ENCODE data around the gene SSTR3.

The SSTR3 gene

GRCh38 chr22:37167981-37168647, 44.2 kb downstream of the SSTR3 start:
- Histone ChIP-seq H3K4me2 (peak overlapping the region; percentile 72), H3K4me3 (no peak overlapping the region), H3K9ac (0 out of 2 replicates have a peak overlapping the region, but pooled peaks have one; percentile 32), H4K20me1 (no peaks in the 10 kb centered on the region), H3K27ac (no peak overlapping the region), H3K4me1 (peaks cover 55% of the 10 kb centered on the region), H3K36me3 (no peaks in the 10 kb centered on the region), H3K9me3 (peaks cover 13% of the 10 kb centered on the region), H3K27me3 (no peaks in the 10 kb centered on the region)
- TF ChIP-seq Cebpa-rat (IDR thresholded peaks at IDR 0.05): no peak

- Histone ChIP-seq H3K27me3 (no peaks in the 10 kb centered on the region), H3K9me3 (peaks cover 13% of the 10 kb centered on the region), H3K4me2 (peak overlapping the region; percentile 72), H3K9ac (0 out of 2 replicates have a peak overlapping the region, but pooled peaks have one; percentile 15), H4K20me1 (no peaks in the 10 kb centered on the region), H3K27ac (no peak overlapping the region), H3K4me3 (no peak overlapping the region), H3K36me3 (no peaks in the 10 kb centered on the region), H3K4me1 (peaks cover 62% of the 10 kb centered on the region)
- no peak for TF ChIP-seq Cebpa-rat (IDR thresholded peaks at IDR 0.05)
Observed at GRCh38 chr22:37167176-37167980, 44.9 kb downstream of the SSTR3 start.

GRCh38 chr22:37166675-37167066, 45.6 kb downstream of the SSTR3 start:
- H3K27me3 ChIP-seq: no peaks in the 10 kb centered on the region
- no peaks in the 10 kb centered on the region for H4K20me1 ChIP-seq
- H3K4me1 ChIP-seq: peaks cover 66% of the 10 kb centered on the region
- TF ChIP-seq Cebpa-rat (IDR thresholded peaks at IDR 0.05): no peak
- H3K36me3 ChIP-seq: no peaks in the 10 kb centered on the region
- H3K4me2 ChIP-seq: peak overlapping the region; percentile 53
- peaks cover 16% of the 10 kb centered on the region for H3K9me3 ChIP-seq
- no peak overlapping the region for H3K4me3 ChIP-seq
- H3K9ac ChIP-seq: no peak overlapping the region
- H3K27ac ChIP-seq: no peak overlapping the region

GRCh38 chr22:37165940-37166674, 46.2 kb downstream of the SSTR3 start:
- Histone ChIP-seq H3K36me3 (no peaks in the 10 kb centered on the region), H3K4me2 (peak overlapping the region; percentile 53; the same call in 1 of the 2 replicates), H3K27ac (no peak overlapping the region), H3K4me1 (peaks cover 66% of the 10 kb centered on the region), H3K27me3 (no peaks in the 10 kb centered on the region), H3K4me3 (no peak overlapping the region), H4K20me1 (no peaks in the 10 kb centered on the region), H3K9ac (0 out of 2 replicates have a peak overlapping the region, but pooled peaks have one; percentile 19), H3K9me3 (peaks cover 21% of the 10 kb centered on the region)
- no peak for TF ChIP-seq Cebpa-rat (IDR thresholded peaks at IDR 0.05)

- H3K27ac ChIP-seq: no peak overlapping the region
- H3K9ac ChIP-seq: no peak overlapping the region
- H3K9me3 ChIP-seq: peaks cover 24% of the 10 kb centered on the region
- no peaks in the 10 kb centered on the region for H3K27me3 ChIP-seq
- H3K4me2 ChIP-seq: no peak overlapping the region
- no peaks in the 10 kb centered on the region for H4K20me1 ChIP-seq
- H3K4me1 ChIP-seq: peaks cover 66% of the 10 kb centered on the region
- no peak for TF ChIP-seq Cebpa-rat (IDR thresholded peaks at IDR 0.05)
- no peak overlapping the region for H3K4me3 ChIP-seq
- no peaks in the 10 kb centered on the region for H3K36me3 ChIP-seq
Observed at GRCh38 chr22:37165066-37165465, 47.2 kb downstream of the SSTR3 start.

- Histone ChIP-seq H3K4me2 (peak overlapping the region; percentile 32; the same call in 1 of the 2 replicates), H3K9ac (no peak overlapping the region), H4K20me1 (no peaks in the 10 kb centered on the region), H3K4me1 (peaks cover 66% of the 10 kb centered on the region), H3K9me3 (peaks cover 22% of the 10 kb centered on the region), H3K4me3 (no peak overlapping the region), H3K27me3 (no peaks in the 10 kb centered on the region), H3K36me3 (no peaks in the 10 kb centered on the region), H3K27ac (no peak overlapping the region)
- TF ChIP-seq Cebpa-rat (IDR thresholded peaks at IDR 0.05): no peak
Observed at GRCh38 chr22:37164505-37164887, 47.8 kb downstream of the SSTR3 start.

- H3K36me3 ChIP-seq: no peaks in the 10 kb centered on the region
- H3K4me1 ChIP-seq: peaks cover 66% of the 10 kb centered on the region
- no peaks in the 10 kb centered on the region for H3K27me3 ChIP-seq
- H3K27ac ChIP-seq: 0 out of 2 replicates have a peak overlapping the region, but pooled peaks have one; percentile 35
- TF ChIP-seq Cebpa-rat (IDR thresholded peaks at IDR 0.05): no peak
- H3K9me3 ChIP-seq: peaks cover 16% of the 10 kb centered on the region
- no peaks in the 10 kb centered on the region for H4K20me1 ChIP-seq
- H3K4me3 ChIP-seq: no peak overlapping the region
- peak overlapping the region; percentile 19; the same call in 1 of the 2 replicates for H3K9ac ChIP-seq
- H3K4me2 ChIP-seq: peak overlapping the region; percentile 67
Observed at GRCh38 chr22:37163575-37164504, 48.4 kb downstream of the SSTR3 start.

- Histone ChIP-seq H3K4me2 (peak overlapping the region; percentile 67), H3K4me1 (peaks cover 60% of the 10 kb centered on the region)
Observed at GRCh38 chr22:37163096-37163489, 49.2 kb downstream of the SSTR3 start.

More at GRCh38 chr22:37163096-37163489, 49.2 kb downstream of the SSTR3 start:
- no peaks in the 10 kb centered on the region for H3K36me3 ChIP-seq
- H3K9ac ChIP-seq: no peak overlapping the region
- TF ChIP-seq Cebpa-rat (IDR thresholded peaks at IDR 0.05): no peak
- H3K27me3 ChIP-seq: no peaks in the 10 kb centered on the region
- no peak overlapping the region for H3K27ac ChIP-seq
- H3K9me3 ChIP-seq: peaks cover 11% of the 10 kb centered on the region
- no peak overlapping the region for H3K4me3 ChIP-seq
- H4K20me1 ChIP-seq: no peaks in the 10 kb centered on the region
